WTC11 (cell line): Measurements from ENCODE around the gene ZNF827. TPM values are rescaled to one million over a fixed set of nuclear protein-coding genes. Genes with fewer than 3 reads are reported as not detected.

ENCODE experiments used
- ATAC-seq: fragments of 200-7000 bp; cut with Tn5 transposase; 2 replicates; pipeline ENCODE4 v1.10.0; 2021; ENCODE audit warnings: mild to moderate bottlenecking, moderate library complexity
- CTCF ChIA-PET: fragments of 300-600 bp; sonication (Branson Sonifier 250); formaldehyde crosslinking; loops from one replicate; lab custom pipeline; 2021; ENCODE audit warnings: antibody characterized with exemption; lab: Charles Lee
- POLR2A ChIA-PET: fragments of 350-600 bp; sonication (Branson Sonifier 250); formaldehyde crosslinking; loops from one replicate; lab custom pipeline; 2021; ENCODE audit warnings: antibody characterized with exemption; lab: Charles Lee
- DNase-seq: peaks from one replicate; pipeline ENCODE4 v3.0.0; 2021; ENCODE audit warnings: low spot score
- H3K27ac Mint-ChIP-seq: 2 replicates; pipeline ENCODE4 v1.8.0; 2021; ENCODE audit warnings: mixed read lengths
- H3K27me3 Mint-ChIP-seq: 2 replicates; pipeline ENCODE4 v1.8.0; 2021; ENCODE audit warnings: low read depth, mild to moderate bottlenecking, moderate library complexity, mixed read lengths
- H3K36me3 Mint-ChIP-seq: 2 replicates; pipeline ENCODE4 v1.8.0; 2021; ENCODE audit warnings: mixed read lengths
- H3K4me1 Mint-ChIP-seq: 2 replicates; pipeline ENCODE4 v1.8.0; 2022; ENCODE audit warnings: mixed read lengths
- H3K4me3 Mint-ChIP-seq: 2 replicates; pipeline ENCODE4 v1.8.0; 2021; ENCODE audit warnings: mild to moderate bottlenecking, moderate library complexity, mixed read lengths
- H3K9me3 Mint-ChIP-seq: 2 replicates; pipeline ENCODE4 v1.8.0; 2021; ENCODE audit warnings: mixed read lengths
- ATF1 ChIP-seq: sonication (generic); formaldehyde crosslinking; IDR thresholded peaks from 2 replicates; pipeline ENCODE4 v1.8.1; 2023; ENCODE audit warnings: mild to moderate bottlenecking, moderate library complexity, missing genetic modification reagents
- CREB1 ChIP-seq: sonication (generic); formaldehyde crosslinking; IDR thresholded peaks from 2 replicates; pipeline ENCODE4 v1.8.0; 2023; ENCODE audit warnings: mild to moderate bottlenecking, missing genetic modification reagents
- CREM ChIP-seq: sonication (generic); formaldehyde crosslinking; IDR thresholded peaks from 2 replicates; pipeline ENCODE4 v1.8.1; 2022; ENCODE audit warnings: mild to moderate bottlenecking, missing genetic modification reagents, moderate library complexity
- FOXK1 ChIP-seq: sonication (generic); formaldehyde crosslinking; IDR thresholded peaks from 2 replicates; pipeline ENCODE4 v1.8.0; 2022; ENCODE audit warnings: mild to moderate bottlenecking, moderate library complexity, missing genetic modification reagents
- KAT7 ChIP-seq: sonication (generic); formaldehyde crosslinking; IDR thresholded peaks from 2 replicates; pipeline ENCODE4 v1.8.1; 2023; ENCODE audit warnings: missing genetic modification reagents, mild to moderate bottlenecking, borderline replicate concordance
- MXD4 ChIP-seq: fragments of 250-450 bp; sonication (Bioruptor Pico); IDR thresholded peaks from 2 replicates; pipeline ENCODE4 v1.8.0; 2021; ENCODE audit warnings: mild to moderate bottlenecking, moderate library complexity, borderline replicate concordance
- MYBL2 ChIP-seq: sonication (generic); formaldehyde crosslinking; IDR thresholded peaks from 2 replicates; pipeline ENCODE4 v1.8.1; 2023; ENCODE audit warnings: mild to moderate bottlenecking, moderate library complexity, missing genetic modification reagents
- PRRX2 ChIP-seq: fragments of 250-450 bp; sonication (Bioruptor Pico); IDR thresholded peaks from 2 replicates; pipeline ENCODE4 v1.8.0; 2021; ENCODE audit warnings: mild to moderate bottlenecking
- ZNF396 ChIP-seq: fragments of 250-450 bp; sonication (Bioruptor Pico); IDR thresholded peaks from 2 replicates; pipeline ENCODE4 v1.8.0; 2021; ENCODE audit warnings: mild to moderate bottlenecking, moderate library complexity, borderline replicate concordance
- ZNF423 ChIP-seq: fragments of 250-450 bp; sonication (Bioruptor Pico); IDR thresholded peaks from 2 replicates; pipeline ENCODE4 v2.1.2; 2022; ENCODE audit warnings: mild to moderate bottlenecking, moderate library complexity
- ZNF425 ChIP-seq: fragments of 250-450 bp; sonication (Bioruptor Pico); conservative IDR thresholded peaks from 2 replicates; pipeline ENCODE4 v1.9.0; 2021; ENCODE audit warnings: mild to moderate bottlenecking
- total RNA-seq: library from RNA; stranded (reverse); gene quantifications from 3 replicates; pipeline ENCODE4 v1.2.3, GENCODE V29; 2021
- TF ChIP-seq, protein P1 (sequence below): fragments of 200-600 bp; IDR thresholded peaks from 2 replicates; pipeline ENCODE4 v1.8.0; 2022; ENCODE audit warnings: antibody characterized with exemption
- TF ChIP-seq, protein P2 (sequence below): sonication (generic); formaldehyde crosslinking; IDR thresholded peaks from 2 replicates; pipeline ENCODE4 v1.8.0; 2022; ENCODE audit warnings: missing genetic modification reagents
- TF ChIP-seq, protein P3 (sequence below): fragments of 250-450 bp; sonication (Bioruptor Pico); IDR thresholded peaks from 2 replicates; pipeline ENCODE4 v1.9.0; 2021; ENCODE audit warnings: mild to moderate bottlenecking, borderline replicate concordance
- TF ChIP-seq, protein P4 (sequence below): sonication (generic); formaldehyde crosslinking; IDR thresholded peaks from 2 replicates; pipeline ENCODE4 v1.8.0; 2022; ENCODE audit warnings: mild to moderate bottlenecking, missing genetic modification reagents

ZNF827 gene
- total RNA-seq, 1 experiment from 2014 or later, result 25.6 TPM

- TF ChIP-seq CREB1 (CRISPR knock-in tag) (no peak), ZNF396 (CRISPR knock-in tag) (no peak)
- TF ChIP-seq, protein P1, sequence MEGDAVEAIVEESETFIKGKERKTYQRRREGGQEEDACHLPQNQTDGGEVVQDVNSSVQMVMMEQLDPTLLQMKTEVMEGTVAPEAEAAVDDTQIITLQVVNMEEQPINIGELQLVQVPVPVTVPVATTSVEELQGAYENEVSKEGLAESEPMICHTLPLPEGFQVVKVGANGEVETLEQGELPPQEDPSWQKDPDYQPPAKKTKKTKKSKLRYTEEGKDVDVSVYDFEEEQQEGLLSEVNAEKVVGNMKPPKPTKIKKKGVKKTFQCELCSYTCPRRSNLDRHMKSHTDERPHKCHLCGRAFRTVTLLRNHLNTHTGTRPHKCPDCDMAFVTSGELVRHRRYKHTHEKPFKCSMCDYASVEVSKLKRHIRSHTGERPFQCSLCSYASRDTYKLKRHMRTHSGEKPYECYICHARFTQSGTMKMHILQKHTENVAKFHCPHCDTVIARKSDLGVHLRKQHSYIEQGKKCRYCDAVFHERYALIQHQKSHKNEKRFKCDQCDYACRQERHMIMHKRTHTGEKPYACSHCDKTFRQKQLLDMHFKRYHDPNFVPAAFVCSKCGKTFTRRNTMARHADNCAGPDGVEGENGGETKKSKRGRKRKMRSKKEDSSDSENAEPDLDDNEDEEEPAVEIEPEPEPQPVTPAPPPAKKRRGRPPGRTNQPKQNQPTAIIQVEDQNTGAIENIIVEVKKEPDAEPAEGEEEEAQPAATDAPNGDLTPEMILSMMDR, result peak; percentile 44; the same call in 1 of the 2 replicates
- Mint-ChIP-seq H3K27me3 (no peaks in the 10 kb centered on the region), H3K4me1 (peaks cover 85% of the 10 kb centered on the region), H3K27ac (peak overlapping the region; percentile 91), H3K4me3 (no peak overlapping the region), H3K9me3 (no peaks in the 10 kb centered on the region), H3K36me3 (peaks cover 33% of the 10 kb centered on the region)
- CTCF ChIA-PET, result interaction anchor here (0.5 to 2.0 kb wide), 27 partner anchors 8 to 236 kb away, joined by 3 to 13 read pairs (median 4); partner anchors contain the start of gene ZNF827
- ATAC-seq (peak; percentile 36), DNase-seq (no peak)
- POLR2A ChIA-PET, result interaction anchor here (0.6 to 1.4 kb wide), 2 partner anchors 41 to 290 kb away, joined by 3 read pairs; no protein-coding TSS in a partner anchor
Measured at GRCh38 chr4:145888393-145888792, 50.2 kb downstream of the ZNF827 start.

GRCh38 chr4:145887241-145887991 is 51.2 kb downstream of the ZNF827 start:
- H3K4me3 Mint-ChIP-seq, result peak overlapping the region; percentile 4; the same call in 1 of the 2 replicates
- no peak for TF ChIP-seq CREM (CRISPR knock-in tag)
- TF ChIP-seq, protein P2, sequence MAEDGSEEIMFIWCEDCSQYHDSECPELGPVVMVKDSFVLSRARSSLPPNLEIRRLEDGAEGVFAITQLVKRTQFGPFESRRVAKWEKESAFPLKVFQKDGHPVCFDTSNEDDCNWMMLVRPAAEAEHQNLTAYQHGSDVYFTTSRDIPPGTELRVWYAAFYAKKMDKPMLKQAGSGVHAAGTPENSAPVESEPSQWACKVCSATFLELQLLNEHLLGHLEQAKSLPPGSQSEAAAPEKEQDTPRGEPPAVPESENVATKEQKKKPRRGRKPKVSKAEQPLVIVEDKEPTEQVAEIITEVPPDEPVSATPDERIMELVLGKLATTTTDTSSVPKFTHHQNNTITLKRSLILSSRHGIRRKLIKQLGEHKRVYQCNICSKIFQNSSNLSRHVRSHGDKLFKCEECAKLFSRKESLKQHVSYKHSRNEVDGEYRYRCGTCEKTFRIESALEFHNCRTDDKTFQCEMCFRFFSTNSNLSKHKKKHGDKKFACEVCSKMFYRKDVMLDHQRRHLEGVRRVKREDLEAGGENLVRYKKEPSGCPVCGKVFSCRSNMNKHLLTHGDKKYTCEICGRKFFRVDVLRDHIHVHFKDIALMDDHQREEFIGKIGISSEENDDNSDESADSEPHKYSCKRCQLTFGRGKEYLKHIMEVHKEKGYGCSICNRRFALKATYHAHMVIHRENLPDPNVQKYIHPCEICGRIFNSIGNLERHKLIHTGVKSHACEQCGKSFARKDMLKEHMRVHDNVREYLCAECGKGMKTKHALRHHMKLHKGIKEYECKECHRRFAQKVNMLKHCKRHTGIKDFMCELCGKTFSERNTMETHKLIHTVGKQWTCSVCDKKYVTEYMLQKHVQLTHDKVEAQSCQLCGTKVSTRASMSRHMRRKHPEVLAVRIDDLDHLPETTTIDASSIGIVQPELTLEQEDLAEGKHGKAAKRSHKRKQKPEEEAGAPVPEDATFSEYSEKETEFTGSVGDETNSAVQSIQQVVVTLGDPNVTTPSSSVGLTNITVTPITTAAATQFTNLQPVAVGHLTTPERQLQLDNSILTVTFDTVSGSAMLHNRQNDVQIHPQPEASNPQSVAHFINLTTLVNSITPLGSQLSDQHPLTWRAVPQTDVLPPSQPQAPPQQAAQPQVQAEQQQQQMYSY (CRISPR knock-in tag), result no peak
- no peak for TF ChIP-seq ATF1 (CRISPR knock-in tag)
- TF ChIP-seq KAT7, result 0 out of 2 replicates have a peak, but pooled peaks have one; percentile 28
- TF ChIP-seq, protein P3, sequence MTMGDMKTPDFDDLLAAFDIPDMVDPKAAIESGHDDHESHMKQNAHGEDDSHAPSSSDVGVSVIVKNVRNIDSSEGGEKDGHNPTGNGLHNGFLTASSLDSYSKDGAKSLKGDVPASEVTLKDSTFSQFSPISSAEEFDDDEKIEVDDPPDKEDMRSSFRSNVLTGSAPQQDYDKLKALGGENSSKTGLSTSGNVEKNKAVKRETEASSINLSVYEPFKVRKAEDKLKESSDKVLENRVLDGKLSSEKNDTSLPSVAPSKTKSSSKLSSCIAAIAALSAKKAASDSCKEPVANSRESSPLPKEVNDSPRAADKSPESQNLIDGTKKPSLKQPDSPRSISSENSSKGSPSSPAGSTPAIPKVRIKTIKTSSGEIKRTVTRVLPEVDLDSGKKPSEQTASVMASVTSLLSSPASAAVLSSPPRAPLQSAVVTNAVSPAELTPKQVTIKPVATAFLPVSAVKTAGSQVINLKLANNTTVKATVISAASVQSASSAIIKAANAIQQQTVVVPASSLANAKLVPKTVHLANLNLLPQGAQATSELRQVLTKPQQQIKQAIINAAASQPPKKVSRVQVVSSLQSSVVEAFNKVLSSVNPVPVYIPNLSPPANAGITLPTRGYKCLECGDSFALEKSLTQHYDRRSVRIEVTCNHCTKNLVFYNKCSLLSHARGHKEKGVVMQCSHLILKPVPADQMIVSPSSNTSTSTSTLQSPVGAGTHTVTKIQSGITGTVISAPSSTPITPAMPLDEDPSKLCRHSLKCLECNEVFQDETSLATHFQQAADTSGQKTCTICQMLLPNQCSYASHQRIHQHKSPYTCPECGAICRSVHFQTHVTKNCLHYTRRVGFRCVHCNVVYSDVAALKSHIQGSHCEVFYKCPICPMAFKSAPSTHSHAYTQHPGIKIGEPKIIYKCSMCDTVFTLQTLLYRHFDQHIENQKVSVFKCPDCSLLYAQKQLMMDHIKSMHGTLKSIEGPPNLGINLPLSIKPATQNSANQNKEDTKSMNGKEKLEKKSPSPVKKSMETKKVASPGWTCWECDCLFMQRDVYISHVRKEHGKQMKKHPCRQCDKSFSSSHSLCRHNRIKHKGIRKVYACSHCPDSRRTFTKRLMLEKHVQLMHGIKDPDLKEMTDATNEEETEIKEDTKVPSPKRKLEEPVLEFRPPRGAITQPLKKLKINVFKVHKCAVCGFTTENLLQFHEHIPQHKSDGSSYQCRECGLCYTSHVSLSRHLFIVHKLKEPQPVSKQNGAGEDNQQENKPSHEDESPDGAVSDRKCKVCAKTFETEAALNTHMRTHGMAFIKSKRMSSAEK (CRISPR knock-in tag), result no peak
- TF ChIP-seq MXD4, result no peak
- no peak for TF ChIP-seq ZNF396 (CRISPR knock-in tag)
- TF ChIP-seq ZNF423 (CRISPR knock-in tag), result peak; percentile 56; the same call in 1 of the 2 replicates
- TF ChIP-seq FOXK1, result 0 out of 2 replicates have a peak, but pooled peaks have one; percentile 41
- 0 out of 2 replicates have a peak, but pooled peaks have one; percentile 50 for TF ChIP-seq ZNF425 (CRISPR knock-in tag)
- no peak for TF ChIP-seq MYBL2 (CRISPR knock-in tag)
- TF ChIP-seq, protein P4, sequence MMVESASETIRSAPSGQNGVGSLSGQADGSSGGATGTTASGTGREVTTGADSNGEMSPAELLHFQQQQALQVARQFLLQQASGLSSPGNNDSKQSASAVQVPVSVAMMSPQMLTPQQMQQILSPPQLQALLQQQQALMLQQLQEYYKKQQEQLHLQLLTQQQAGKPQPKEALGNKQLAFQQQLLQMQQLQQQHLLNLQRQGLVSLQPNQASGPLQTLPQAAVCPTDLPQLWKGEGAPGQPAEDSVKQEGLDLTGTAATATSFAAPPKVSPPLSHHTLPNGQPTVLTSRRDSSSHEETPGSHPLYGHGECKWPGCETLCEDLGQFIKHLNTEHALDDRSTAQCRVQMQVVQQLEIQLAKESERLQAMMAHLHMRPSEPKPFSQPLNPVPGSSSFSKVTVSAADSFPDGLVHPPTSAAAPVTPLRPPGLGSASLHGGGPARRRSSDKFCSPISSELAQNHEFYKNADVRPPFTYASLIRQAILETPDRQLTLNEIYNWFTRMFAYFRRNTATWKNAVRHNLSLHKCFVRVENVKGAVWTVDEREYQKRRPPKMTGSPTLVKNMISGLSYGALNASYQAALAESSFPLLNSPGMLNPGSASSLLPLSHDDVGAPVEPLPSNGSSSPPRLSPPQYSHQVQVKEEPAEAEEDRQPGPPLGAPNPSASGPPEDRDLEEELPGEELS (CRISPR knock-in tag), result no peak
- TF ChIP-seq PRRX2 (CRISPR knock-in tag), result no peak
- peaks cover 33% of the 10 kb centered on the region for H3K36me3 Mint-ChIP-seq
- H3K27me3 Mint-ChIP-seq, result no peaks in the 10 kb centered on the region
- CTCF ChIA-PET, result interaction anchor here (0.7 to 2.0 kb wide), 19 partner anchors 9 to 208 kb away, joined by 3 to 13 read pairs (median 4); partner anchors contain the start of gene ZNF827
- no peaks in the 10 kb centered on the region for H3K9me3 Mint-ChIP-seq
- DNase-seq, result no peak
- POLR2A ChIA-PET, result interaction anchor here (1.4 kb wide), 1 partner anchor 42 kb away, joined by 3 read pairs; no protein-coding TSS in a partner anchor
- peak; percentile 55 for ATAC-seq
- peak overlapping the region; percentile 91 for H3K27ac Mint-ChIP-seq
- peaks cover 85% of the 10 kb centered on the region for H3K4me1 Mint-ChIP-seq
